Measurements from ENCODE around the gene EEF1A2. TPM values are rescaled to one million over a fixed set of nuclear protein-coding genes. Genes with fewer than 3 reads are reported as not detected.

EEF1A2 gene
- total RNA-seq, 6 experiments from 2014 or later, result 1.1 to 7.2 (median 1.7) TPM

DNA sequence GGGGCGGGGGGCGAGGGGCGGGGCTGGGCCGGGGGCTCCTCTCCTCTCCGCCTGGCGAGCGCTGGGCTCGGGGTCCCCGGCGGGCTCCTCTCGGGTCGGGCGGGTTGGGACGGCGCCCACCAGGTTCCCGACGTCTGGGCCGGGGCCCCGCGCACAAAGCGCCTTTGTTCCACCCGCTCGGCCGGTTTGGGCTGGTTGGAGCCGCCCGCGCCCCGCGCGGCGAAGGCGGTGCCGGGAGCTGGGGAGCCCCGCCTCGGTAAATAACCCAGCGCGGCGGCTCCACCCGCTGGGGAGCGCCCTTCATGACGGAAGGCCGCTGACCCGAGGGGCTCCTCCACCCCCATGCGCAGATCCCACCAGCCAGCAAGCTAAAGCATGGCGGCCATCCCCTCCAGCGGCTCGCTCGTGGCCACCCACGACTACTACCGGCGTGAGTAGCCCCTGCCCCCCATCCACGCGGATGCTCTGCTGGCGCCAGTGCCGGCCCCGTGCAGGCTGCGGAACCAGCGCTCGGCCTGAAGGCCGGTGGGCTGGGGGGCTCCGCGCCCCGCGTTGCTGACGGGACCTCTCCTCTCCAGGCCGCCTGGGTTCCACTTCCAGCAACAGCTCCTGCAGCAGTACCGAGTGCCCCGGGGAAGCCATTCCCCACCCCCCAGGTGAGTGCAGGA, 22.2 kb upstream of the EEF1A2 start:
- H3K9me3 Mint-ChIP-seq, result no peaks in the 10 kb centered on the region
- no peaks in the 10 kb centered on the region for H3K4me1 Mint-ChIP-seq (ENCODE audit: low read depth)
- peak; percentile 26; the same call in 1 of the 2 replicates for TF ChIP-seq CTCF (IDR thresholded peaks at IDR 0.05)
- H3K36me3 Mint-ChIP-seq (ENCODE audit: low read depth), result peaks cover 5% of the 10 kb centered on the region; the same call in 1 of the 2 replicates
- peak overlapping the region; percentile 76 for H3K27ac Mint-ChIP-seq
- DNase-seq, result peak; percentile 53
- peaks cover 5% of the 10 kb centered on the region for H3K27me3 Mint-ChIP-seq (ENCODE audit: insufficient read depth)
- peak overlapping the region; percentile 93 for H3K4me3 Mint-ChIP-seq

GRCh38 chr20:63520504-63520933, 21.6 kb upstream of the EEF1A2 start, which contains the start of gene PPDPF:
Gene PPDPF, plus strand, starts transcription at chr20:63520765. Its CDS starts 544 bp downstream, at chr20:63521309.
- H3K27me3 Mint-ChIP-seq (ENCODE audit: insufficient read depth), result peaks cover 3% of the 10 kb centered on the region
- peaks cover 5% of the 10 kb centered on the region; the same call in 1 of the 2 replicates for H3K36me3 Mint-ChIP-seq (ENCODE audit: low read depth)
- no peaks in the 10 kb centered on the region for H3K4me1 Mint-ChIP-seq (ENCODE audit: low read depth)
- H3K4me3 Mint-ChIP-seq, result peak within 1 kb of the TSS; percentile 93
- no peak for TF ChIP-seq CTCF (IDR thresholded peaks at IDR 0.05)
- H3K9me3 Mint-ChIP-seq, result no peaks in the 10 kb centered on the region
- H3K27ac Mint-ChIP-seq, result peak within 1 kb of the TSS; percentile 76
- DNase-seq, result peak; percentile 58

- TF ChIP-seq CTCF (IDR thresholded peaks at IDR 0.05), result peak; percentile 61
- peaks cover 2% of the 10 kb centered on the region; the same call in 1 of the 2 replicates for H3K27me3 Mint-ChIP-seq (ENCODE audit: insufficient read depth)
- peaks cover 5% of the 10 kb centered on the region; the same call in 1 of the 2 replicates for H3K36me3 Mint-ChIP-seq (ENCODE audit: low read depth)
- H3K27ac Mint-ChIP-seq, result no peak overlapping the region; the same call in 1 of the 2 replicates
- H3K4me3 Mint-ChIP-seq, result peak overlapping the region; percentile 75
- DNase-seq, result peak; percentile 18
- no peaks in the 10 kb centered on the region for H3K9me3 Mint-ChIP-seq
- no peaks in the 10 kb centered on the region for H3K4me1 Mint-ChIP-seq (ENCODE audit: low read depth)
Measured at GRCh38 chr20:63519668-63520503, 21.0 kb upstream of the EEF1A2 start.

DNA sequence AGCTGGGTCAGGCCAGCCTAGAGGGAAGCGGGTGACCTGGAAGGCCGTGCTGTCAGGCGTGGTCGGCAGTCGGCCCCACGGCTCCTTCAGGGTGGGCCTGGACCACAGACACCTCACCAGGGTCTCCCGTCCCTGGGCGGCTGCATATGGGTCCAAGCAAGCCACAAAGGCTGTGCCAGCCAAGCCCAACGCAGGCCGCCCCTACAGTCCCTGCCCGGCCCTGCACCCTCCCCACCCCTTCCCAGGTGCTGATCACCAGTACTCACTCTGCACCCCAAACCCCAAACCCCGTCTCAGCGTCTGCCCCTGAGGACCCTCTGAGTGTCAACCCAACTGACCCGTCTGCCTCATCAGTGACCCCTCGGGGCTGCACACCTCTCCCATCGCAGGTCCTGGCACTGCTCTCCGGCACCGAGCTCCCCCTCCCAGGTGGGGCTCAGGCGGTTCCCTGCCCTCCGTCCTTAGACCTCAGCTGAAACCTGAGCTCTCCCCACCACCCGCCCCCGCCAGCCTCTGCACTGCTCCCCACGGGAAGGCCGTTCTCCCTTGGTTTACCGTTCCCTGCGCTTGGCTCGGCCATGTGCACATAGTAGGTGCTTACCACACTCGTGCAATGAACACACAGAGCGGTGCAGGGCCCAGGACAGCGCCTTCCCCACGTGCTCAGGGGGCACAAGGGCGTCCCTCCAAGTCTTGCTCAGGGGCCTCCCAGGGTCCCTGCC, 20.2 kb upstream of the EEF1A2 start:
- Mint-ChIP-seq H3K36me3 (ENCODE audit: low read depth) (peaks cover 5% of the 10 kb centered on the region; the same call in 1 of the 2 replicates), H3K4me3 (peak overlapping the region; percentile 75), H3K27me3 (ENCODE audit: insufficient read depth) (peaks cover 5% of the 10 kb centered on the region; the same call in 1 of the 2 replicates), H3K27ac (no peak overlapping the region; the same call in 1 of the 2 replicates), H3K9me3 (no peaks in the 10 kb centered on the region), H3K4me1 (ENCODE audit: low read depth) (no peaks in the 10 kb centered on the region)
- no peak for TF ChIP-seq CTCF (IDR thresholded peaks at IDR 0.05)
- DNase-seq, result no peak

DNA sequence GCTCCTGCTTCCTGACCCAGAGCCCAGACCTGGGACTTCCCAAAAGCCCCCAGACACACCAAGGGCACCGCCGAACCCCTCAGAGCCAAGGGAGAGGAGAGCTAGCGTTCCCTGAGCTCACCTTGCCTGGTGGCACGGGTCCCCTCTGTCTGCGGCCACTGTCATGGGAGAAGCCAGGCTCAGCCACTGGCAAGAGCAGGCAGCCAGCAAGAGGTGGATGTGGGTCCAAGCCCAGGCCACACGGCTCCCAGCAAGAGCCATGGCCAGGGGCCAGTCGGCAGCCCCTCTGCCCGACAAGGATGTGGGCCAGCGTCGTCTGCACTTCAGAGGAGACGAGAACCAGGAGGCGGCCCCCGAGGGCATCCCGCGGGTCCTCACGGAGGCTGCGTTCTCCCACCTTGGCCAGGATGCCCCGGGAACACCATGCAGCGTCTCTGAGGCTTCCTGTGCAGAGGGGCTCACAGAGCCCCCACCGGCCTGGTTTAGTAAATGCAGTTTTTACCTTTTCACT, 19.5 kb upstream of the EEF1A2 start:
- no peak overlapping the region for H3K27ac Mint-ChIP-seq
- no peak overlapping the region for H3K4me3 Mint-ChIP-seq
- H3K27me3 Mint-ChIP-seq (ENCODE audit: insufficient read depth), result peaks cover 6% of the 10 kb centered on the region; the same call in 1 of the 2 replicates
- TF ChIP-seq CTCF (IDR thresholded peaks at IDR 0.05), result no peak
- no peaks in the 10 kb centered on the region for H3K36me3 Mint-ChIP-seq (ENCODE audit: low read depth)
- no peak for DNase-seq
- H3K4me1 Mint-ChIP-seq (ENCODE audit: low read depth), result no peaks in the 10 kb centered on the region
- H3K9me3 Mint-ChIP-seq, result no peaks in the 10 kb centered on the region

Measured in HFFc6 (cell line).